Activated gamma-delta T cell (primary cell): ENCODE measurements around the gene INSL3.

Experiments used
- DNase-seq: peaks from one replicate; lab custom pipeline; 2025; lab: John Stamatoyannopoulos, UW

INSL3 gene

DNA sequence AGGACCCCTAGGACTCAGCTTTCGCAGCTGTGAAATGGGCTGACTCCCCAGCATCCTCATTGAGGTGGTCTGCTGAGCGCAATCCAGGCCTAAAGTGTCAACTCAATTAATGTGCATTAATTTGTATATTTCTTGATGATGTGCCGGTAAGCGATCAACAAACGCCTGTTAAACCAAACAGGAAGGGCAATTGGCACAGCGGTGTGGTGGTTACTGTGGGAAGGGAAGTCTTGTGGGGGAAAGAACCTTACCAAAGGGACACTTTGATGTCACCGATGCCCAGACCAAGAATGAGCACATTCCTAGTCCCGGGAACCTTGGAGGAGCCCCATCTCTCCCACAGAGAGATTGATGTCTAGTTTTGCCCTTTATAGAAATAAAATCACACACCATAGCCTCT, 24.8 kb upstream of the INSL3 start:
- no peak for DNase-seq

DNA sequence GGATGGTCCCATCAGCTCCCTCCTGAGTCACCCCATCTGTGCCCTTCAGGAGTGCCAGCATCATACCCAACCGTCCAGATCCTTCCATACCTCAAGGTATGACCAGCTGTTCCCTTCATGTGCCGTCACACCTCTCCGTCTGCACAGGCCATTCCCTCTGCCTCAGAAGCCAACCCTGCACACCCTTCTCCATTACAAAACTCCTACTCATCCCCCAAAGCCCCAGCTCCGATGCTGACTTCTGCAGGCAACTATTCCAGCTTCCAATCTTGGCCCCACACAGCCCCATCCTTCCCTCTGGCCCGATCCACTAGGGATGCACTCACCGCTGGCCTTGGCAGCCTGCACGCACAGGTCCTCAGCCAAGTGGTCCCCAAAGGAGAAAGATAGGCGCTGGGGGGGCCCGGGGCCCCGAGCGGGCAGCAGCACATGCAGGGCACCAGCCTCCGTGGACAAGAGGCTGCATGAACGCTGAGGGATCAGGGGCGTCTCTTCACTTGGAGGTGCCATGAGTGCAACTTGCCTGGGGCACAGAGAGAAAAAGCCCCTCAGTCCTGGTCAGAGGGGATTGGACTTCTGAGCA, 22.7 kb upstream of the INSL3 start:
- no peak for DNase-seq

DNA sequence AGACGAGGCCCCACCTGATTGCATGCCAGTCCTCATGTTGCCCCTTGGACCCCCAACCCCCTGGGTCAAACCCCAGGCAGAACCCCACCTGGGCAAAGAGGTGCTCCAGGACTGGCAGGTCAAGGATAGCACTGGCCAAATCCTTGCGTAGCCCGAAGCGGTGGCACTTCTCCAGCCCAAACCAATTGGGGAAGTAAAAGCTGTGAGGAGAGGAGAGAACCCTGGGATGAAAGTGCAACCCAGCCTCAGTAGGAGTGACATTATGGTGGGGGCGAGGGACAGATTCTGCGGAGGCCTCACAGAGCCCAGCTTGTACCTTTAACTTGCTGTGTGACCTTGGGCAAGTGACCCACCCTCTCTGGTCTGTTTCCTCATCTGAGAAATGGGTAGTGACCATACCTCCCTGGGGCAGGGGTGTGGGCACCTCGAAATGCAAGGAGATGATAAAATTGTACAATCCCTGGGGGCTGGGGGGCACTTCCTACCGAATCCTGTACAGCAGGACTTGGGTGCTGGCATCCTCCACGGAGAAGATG, 22.0 kb upstream of the INSL3 start:
- no peak for DNase-seq

DNA sequence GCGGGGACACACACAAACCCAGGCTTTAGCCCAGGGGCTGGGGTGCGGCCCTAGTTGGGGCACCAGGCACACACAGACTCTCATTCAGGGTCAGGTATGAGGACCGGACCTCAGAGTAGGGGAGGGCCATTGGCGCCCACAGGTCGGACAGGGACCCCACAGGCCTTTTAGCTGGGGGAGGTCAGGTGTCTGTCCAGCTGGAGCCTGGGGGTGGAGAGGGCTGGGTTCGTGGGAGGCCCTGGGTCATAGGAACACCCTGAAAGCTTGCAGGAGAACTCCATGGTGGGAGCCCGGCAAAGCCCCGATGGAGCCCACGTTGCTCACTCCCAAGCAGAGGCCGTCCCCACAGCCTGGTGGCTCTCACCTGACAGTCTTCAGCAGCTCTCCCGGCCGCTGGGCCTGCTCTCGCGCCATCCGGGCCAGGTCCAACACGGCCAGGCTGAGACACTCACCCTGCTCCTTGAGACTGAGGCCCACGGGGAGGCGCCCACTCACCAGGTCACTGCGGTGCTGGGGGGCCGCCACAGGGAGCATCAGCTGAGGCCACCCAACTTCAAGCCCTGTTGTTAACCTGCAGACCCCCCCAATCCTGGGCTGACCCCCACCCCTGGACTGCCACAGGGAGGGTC, 21.5 kb upstream of the INSL3 start:
- no peak for DNase-seq

DNA sequence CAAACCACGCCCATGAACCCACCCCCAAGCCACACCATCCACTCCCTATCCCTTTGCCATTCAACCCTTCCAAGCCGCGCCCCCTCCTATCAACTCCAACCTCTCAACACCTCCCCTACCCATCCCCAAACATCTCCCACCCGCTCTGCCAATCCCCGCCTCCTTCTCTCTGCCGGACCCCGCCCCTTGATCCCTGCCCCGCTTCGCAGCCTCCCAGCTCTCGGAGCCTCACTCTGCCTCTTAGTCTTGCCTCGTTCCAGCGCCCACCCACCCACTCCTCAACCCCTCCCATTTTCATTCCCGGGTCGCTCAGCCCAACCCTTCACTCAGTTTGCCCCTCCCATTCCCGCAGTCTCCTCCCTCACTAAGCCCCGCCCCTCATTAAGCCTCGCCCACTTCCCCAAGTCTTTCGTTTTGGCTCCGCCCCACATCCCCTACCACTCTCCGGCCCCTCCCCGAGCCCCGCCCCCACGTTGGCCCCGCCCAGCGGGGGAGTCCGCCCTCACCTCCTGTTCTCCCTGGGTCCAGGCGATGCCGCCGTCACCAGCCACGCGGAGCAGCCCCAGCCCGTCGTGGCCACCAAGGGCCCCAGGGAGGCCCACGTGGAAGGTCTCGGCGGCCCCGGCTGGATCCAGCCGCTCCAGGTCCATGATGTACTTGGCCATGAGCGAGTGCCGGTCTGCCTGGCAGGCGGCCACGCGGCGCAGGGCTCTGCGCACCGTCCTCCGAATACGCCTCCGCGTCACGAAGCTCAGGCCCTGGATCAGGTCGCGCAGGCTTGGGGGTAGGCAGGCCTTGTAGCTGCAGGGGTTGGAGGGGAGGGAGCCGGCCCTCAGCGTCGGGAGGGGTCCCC, 20.7 kb upstream of the INSL3 start:
- no peak for DNase-seq

DNA sequence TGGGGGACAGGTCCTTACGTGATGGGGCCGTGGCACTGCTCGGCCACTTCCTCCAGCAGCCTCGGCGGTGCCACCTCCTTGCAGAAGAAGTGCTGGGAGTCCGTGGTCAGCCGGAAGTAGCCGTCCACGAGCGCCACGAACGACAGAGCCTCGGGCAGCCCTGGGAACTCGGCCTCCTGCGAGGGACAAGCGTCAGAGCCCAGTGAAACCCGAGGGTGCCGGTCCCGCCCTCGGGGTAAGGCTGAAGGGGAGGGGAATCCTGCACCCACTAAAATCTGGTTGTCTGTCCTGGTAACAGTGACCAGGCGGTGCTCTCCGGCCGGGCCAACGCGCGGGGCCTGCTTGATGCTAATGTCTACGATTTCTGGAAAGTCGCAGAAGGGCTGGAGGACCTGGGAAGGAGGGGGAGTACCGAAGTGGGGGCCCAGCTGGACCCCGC, 20.1 kb upstream of the INSL3 start:
- DNase-seq, result no peak

DNA sequence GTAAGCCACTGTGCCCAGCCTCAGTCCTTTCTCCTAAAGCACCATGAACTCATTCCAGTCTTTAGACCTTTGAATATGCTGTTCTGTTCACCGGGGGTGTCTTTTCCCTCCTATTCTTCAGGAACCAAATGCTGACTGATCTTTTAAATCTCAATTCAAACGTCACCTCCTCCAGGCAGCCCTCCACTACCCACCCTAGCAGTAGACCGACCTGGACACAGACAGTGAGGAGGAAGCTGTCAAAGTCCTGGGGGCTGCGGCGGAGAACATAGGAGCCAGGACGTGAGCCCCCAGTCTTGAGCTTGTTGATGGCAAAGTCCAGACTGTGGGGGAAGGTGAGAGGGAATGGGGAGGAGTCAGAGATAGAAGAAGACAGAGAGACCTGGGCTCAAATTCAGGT, 18.7 kb upstream of the INSL3 start:
- DNase-seq, result no peak

DNA sequence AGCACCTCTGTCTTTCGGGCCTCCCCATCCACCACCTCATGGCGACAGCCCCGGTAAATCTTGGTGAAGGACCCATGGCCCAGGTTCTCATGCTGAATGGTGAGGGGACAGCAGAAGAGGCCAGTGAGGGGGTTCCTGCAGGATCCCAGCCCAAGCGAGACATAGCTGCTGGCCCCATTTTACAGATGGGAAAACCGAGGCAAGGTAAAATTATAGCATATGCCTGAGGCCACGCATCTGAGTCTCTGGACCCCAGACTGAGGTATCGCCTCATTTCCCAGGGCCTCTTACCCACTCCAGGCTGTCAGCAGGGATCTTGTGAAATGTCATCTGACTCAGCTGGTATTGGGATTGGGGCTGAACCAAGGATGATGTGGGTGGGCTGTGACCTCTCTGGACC, 16.7 kb upstream of the INSL3 start:
- no peak for DNase-seq

DNA sequence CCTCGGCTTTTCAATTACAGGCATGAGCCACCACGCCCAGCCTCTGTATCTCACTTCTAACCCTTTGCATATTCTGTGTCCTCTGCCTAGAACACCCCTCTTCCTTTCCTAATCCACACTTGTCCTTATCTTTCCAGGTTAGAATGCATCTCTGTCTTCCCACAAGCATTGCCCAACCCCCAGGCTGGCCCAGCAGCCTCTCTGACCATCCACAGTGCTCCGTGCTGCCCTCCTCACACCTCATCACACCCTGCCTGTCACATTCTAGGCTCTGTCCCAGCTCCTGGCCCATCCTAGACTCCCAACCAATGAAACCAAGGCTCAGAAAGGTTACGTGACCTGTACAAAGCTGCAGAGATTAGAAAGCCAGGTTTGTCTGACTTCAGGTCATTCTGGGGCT, 15.2 kb upstream of the INSL3 start:
- DNase-seq, result no peak

DNA sequence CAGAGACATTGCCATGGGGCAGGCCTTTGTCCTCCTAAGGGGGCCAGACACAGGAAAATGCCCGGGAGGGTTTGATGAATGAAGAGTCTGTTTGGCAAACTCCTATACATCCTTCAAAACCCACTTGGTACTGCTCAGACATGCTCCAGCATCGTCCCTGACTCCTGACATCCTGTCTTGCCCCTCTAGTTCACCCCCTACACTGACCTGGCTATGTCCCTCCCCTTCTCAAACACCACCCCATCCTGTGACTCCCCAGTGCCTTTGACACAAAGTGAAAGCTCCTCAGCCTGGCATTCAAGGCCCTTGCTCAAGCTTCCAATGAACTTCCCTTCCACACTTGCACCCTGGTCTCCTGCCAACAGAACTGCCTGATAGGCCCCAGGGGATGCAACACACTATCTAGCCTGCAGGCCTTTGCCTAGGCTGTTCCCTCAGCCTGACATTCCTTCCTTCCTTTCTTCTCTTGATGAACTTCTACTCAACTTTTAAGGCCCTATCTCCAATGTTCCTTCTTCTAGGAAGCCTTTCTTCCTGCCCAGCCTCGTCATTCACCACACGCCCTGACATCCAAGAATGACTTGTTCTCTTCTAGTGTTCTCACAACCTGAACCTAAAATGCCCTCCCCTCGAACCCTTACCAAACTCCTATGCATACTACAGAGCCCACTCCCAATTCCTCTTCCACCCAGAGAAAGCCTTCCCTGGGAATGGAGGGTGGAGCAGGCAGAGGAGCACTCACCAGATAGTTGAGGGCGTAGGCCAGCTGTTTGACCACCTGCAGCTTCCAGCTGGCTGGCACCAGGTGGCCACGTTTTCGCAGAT, 14.1 kb upstream of the INSL3 start:
- no peak for DNase-seq

DNA sequence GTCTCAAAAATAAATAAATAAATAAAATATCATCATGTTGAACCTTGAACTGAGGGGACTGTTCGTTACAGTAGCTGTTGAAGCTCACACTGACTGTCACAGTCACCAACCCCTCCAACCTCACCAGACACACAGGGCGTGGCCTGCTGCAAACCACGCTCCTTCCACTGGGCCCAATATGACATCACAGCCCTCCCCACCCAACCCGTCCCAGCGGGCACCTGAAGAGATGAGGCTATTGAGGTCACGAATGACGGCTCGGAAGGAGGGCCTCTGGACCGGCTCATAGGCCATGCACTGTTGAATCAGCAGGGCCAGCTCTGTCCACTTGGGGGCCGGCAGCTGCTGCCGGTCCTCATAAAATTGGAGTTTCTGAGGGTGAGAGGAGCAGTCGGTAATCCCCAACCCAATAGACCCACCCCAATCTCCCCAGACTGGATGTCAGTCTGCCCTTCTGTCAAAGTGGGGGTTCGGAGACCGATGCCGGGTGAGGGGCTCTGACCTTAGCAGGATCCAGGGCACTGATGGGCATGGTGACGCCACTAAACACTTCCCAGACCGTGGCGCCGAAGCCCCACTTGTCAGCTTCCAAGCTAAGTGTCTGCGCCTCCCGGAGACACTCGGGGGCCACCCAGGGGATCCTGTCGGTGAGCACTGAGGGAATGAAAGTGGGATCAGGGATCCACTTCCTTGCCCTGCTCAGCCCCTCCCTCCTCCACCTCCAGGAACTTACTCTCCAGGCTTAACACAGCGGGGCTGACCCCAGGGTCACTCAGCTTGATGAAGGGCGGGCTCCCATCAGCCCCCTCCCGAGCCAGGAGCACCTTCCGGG, 13.2 kb upstream of the INSL3 start:
- DNase-seq, result no peak

DNA sequence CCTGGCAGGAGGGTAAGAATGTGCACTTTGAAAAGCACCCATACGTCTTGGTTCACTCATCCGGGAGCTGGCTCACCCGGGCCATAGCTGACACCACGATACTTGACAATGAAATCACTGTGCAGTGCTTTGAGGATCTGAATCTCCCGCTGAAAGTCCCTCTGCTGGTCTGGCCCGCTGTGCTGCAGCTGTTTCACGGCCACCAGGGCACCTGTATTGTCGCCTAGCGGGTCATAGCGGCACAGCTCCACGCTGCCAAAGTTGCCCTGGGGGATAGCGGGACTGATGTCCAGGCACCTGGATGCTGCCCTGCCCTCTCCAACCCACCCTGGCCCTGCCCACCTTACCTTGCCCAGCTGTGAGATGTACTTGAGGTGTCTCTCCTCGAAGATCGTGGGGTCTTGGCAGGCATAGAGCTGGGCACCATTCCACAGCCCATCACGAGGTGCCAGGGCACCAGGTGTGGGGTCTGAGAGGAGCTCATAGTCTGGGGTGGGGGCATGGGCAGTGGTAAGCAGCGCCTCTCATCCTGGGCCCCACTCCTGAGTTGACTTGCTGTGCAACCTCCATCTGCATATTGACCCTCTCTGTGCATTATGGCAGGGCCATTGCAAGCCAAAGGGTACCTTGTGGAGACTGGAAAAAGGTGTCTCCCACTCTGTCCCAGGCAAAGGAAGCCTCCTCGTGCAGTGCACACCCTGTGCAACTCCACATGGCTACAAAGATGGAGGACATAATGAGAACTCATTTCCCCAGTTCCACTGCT, 11.3 kb upstream of the INSL3 start:
- DNase-seq, result no peak

DNA sequence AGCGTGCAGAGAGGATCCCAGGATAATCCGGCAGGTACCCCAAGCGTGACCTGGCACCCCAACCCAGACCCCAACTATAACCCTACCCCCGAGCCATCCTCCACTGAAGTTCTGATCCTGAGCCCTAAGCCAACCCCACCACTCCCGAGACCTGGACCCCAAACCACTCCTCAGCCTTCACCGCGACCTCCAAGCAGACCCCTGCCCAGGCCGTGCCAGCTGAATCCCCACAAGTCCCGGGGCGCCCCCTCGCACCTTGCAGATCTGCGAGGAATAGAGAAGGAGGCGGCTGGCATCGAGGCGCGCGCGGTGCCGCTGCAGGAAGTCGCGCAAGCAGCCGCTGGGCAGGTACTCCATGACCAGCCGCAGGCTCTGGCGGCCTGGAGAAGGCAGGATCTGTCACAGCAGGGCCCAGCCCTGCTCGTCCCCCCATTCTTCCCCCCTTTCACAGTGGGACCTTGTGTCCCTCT, 10.1 kb upstream of the INSL3 start:
- DNase-seq, result no peak

DNA sequence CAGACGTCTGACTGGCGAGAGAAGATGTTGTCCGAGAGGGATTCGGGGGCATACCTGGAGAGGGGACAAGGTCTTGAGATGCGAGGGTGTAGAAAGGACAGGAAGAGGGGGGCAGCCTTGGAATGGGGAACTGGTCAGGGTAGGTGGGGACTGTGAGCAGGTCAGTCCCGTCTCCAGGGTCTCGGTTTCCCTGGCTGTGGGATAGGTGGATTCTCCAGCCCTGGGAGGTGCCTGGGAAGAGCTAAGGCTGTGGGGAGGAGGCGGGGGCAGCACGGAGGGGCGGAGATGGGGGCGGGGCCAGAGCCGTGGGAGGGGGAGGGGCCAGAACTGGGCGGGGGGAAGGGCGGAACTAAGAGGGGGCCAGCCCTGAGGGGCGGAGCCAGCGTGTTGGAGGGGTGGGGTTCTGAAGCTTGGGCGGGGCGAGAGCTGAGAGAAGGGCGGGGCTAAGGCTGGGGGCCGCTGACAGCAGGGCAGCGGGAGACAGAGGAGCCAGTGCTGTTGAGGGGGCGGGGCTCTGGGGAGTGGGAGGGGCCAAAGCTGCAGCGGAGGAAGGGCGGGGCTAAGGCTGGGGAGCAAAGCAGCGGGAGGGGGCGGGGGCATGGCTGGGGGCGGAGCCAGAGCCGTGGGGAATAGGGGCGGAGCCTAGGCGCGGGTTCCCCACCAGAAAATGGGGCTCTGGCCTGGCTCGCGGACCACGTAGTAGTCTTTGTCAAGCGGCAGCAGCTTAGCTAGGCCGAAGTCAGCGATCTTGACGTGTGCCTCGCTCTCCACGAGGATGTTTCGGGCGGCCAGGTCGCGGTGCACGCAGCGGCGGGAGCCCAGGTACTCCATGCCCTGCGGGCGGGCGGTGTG, 9.5 kb upstream of the INSL3 start:
- no peak for DNase-seq

DNA sequence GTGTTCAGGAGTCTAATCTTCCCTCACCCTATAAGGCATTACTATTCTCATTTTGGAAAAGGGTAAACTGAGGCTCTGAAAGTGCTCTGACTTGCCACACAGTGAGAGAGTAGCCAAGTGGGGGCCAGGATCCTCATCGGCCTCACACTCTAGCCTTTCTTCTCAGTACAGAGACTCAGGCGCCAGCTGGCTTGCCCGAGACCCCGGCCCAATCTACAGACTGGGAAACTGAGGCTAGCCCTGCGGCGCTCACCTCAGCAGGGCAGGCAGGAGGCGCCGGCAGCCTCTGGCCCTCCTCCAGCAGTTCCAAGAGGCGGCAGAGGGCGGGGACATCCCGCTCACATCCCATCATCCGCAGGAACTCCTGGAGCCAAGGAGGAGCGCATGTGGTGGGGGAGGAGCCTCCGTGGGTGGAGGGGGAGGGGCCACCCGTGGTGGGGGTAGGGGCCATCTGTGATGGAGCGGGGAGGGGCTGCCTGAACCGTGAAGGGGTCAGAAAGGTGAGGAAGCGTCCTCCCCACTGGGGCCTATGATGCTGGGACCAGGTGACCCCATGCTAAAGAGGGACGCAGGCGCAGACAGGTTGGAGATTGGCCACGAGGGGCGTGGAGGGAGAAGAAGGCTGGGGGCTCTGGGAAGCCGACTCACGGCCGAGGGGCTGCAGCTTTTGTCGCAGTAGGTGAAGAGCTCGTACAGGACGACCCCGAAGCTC, 8.7 kb upstream of the INSL3 start:
- DNase-seq, result no peak

DNA sequence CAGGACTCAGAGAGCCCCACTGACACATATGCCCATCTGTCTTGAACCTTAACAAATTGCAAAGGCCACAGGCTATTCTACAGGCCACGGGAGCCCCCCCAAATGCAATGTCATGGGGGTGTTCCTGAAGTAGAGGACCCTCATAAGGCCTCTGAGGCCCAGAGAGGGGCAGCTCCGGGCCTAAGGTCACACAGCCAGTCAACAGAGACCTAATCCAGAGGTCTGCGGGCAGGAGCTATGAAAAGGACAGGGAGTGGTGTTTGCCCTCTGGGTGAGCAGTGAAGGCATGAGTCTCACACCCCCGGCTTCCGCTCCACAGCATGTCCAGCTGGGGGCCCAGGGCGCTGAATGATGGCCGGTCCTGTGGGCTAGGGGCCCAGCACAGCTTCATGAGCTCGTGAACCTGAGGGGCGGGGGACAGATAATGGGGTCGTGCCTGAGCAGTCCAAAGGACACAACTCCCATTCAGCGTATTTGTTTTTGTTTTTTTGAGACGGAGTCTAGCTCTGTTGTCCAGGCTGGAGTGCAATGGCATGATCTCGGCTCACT, 5.3 kb upstream of the INSL3 start:
- no peak for DNase-seq

DNA sequence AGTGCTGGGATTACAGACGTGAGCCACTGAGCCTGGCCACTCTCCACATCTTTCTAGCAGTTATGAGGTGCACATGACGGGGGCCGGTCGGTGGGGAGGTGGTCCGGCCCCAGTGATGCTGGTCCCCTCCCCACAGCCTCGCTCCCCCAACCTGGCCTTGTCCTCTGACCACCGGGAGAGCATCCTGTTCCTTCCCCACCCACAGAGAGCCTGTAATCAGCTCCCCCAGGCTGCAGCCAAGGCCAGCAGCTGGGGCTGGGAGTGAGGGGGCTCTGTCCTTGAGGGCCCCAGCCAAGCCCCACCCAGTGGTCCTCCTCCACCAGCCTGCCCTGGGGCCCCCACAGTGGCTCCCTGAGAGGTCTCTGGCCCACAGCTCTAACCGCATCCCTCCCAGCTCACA, 3.0 kb upstream of the INSL3 start:
- DNase-seq, result no peak

DNA sequence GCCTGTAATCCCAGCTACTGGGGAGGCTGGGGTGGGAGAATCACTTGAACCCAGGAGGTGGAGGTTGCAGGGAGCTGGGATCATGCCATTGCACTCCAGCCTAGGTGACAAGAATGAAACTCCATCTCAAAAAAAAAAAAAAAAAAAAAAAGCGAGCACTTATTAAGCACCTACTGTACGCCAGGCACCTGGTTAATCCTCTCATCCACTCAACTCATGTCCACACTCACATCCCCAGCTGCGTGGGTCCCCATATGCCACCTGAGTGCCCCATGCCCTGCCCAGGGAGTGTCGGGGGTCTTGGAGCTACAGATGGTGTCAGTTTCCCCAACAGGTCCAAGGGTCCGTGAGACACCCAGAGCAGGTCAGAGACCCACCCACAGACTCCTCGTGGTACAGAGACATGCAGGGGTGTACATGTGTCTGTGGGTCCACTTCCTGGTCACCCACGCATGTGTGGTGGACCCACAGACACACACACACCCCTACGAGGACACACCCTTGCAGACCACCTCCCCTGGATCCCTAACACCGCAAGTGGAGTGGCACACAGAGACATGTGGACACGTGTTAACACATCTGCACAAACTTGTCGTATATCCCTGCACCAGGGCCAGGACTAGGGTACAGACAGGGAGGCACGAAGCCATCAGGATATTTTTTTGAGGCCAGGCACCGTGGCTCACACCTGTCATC, 3.5 kb downstream of the INSL3 start:
- no peak for DNase-seq
